ENCODE results near the gene VSTM2B.
A peak's percentile ranks its signal among the peaks of the same experiment; 100 is the strongest.

The VSTM2B gene

GRCh38 chr19:29515706-29516357 lies 10.0 kb upstream of the VSTM2B start:
- Mint-ChIP-seq H3K9me3 (peaks cover 8% of the 10 kb centered on the region), H3K36me3 (peaks cover 2% of the 10 kb centered on the region), H3K4me3 (no peak overlapping the region), H3K27ac (no peak overlapping the region), H3K27me3 (peaks cover 6% of the 10 kb centered on the region), H3K4me1 (peaks cover 2% of the 10 kb centered on the region)
- DNase-seq (ENCODE audit: low spot score in 2 of 2) (no peak), ATAC-seq (ENCODE audit: low read depth) (no peak)

- Mint-ChIP-seq H3K27ac (no peak overlapping the region), H3K4me3 (no peak overlapping the region), H3K27me3 (peaks cover 6% of the 10 kb centered on the region), H3K36me3 (peaks cover 2% of the 10 kb centered on the region), H3K9me3 (peaks cover 8% of the 10 kb centered on the region), H3K4me1 (peaks cover 2% of the 10 kb centered on the region)
- ATAC-seq (ENCODE audit: low read depth) (no peak), DNase-seq (ENCODE audit: low spot score in 2 of 2) (no peak)
These were observed 9.5 kb upstream of the VSTM2B start for GRCh38 chr19:29516358-29516725.

- no peak for ATAC-seq (ENCODE audit: low read depth)
- Mint-ChIP-seq H3K27me3 (peaks cover 6% of the 10 kb centered on the region), H3K4me3 (no peak overlapping the region), H3K36me3 (peaks cover under 1% of the 10 kb centered on the region), H3K27ac (no peak overlapping the region), H3K9me3 (peaks cover 6% of the 10 kb centered on the region), H3K4me1 (peaks cover 2% of the 10 kb centered on the region)
- DNase-seq (ENCODE audit: low spot score in 2 of 2): no peak
These were observed 8.9 kb upstream of the VSTM2B start for GRCh38 chr19:29516821-29517395.

- Mint-ChIP-seq H3K9me3 (peaks cover 5% of the 10 kb centered on the region), H3K36me3 (no peaks in the 10 kb centered on the region), H3K4me1 (peaks cover 2% of the 10 kb centered on the region), H3K4me3 (no peak overlapping the region), H3K27me3 (peaks cover 6% of the 10 kb centered on the region), H3K27ac (no peak overlapping the region)
- DNase-seq (ENCODE audit: low spot score in 2 of 2) (no peak), ATAC-seq (ENCODE audit: low read depth) (no peak)
These were observed 8.4 kb upstream of the VSTM2B start for GRCh38 chr19:29517412-29517811.

- Mint-ChIP-seq H3K4me1 (no peaks in the 10 kb centered on the region), H3K27ac (no peak overlapping the region), H3K27me3 (peaks cover 6% of the 10 kb centered on the region), H3K4me3 (no peak overlapping the region), H3K9me3 (peaks cover 3% of the 10 kb centered on the region), H3K36me3 (no peaks in the 10 kb centered on the region)
- no peak for DNase-seq (ENCODE audit: low spot score in 2 of 2)
- no peak for ATAC-seq (ENCODE audit: low read depth)
These were observed 7.8 kb upstream of the VSTM2B start for GRCh38 chr19:29517946-29518345.

GRCh38 chr19:29519146-29519545 lies 6.6 kb upstream of the VSTM2B start:
- Mint-ChIP-seq H3K9me3 (peaks cover 4% of the 10 kb centered on the region), H3K4me3 (no peak overlapping the region), H3K27ac (no peak overlapping the region), H3K4me1 (no peaks in the 10 kb centered on the region), H3K27me3 (peaks cover 11% of the 10 kb centered on the region), H3K36me3 (no peaks in the 10 kb centered on the region)
- DNase-seq (ENCODE audit: low spot score in 2 of 2) (no peak), ATAC-seq (ENCODE audit: low read depth) (no peak)

GRCh38 chr19:29519931-29520330 lies 5.9 kb upstream of the VSTM2B start:
- DNase-seq (ENCODE audit: low spot score in 2 of 2) (no peak), ATAC-seq (ENCODE audit: low read depth) (no peak)
- peaks cover 13% of the 10 kb centered on the region for H3K27me3 Mint-ChIP-seq
- H3K9me3 Mint-ChIP-seq: peaks cover 4% of the 10 kb centered on the region
- H3K27ac Mint-ChIP-seq: no peak overlapping the region
- no peaks in the 10 kb centered on the region for H3K4me1 Mint-ChIP-seq
- no peaks in the 10 kb centered on the region for H3K36me3 Mint-ChIP-seq
- no peak overlapping the region for H3K4me3 Mint-ChIP-seq

- Mint-ChIP-seq H3K4me1 (no peaks in the 10 kb centered on the region), H3K27me3 (peaks cover 13% of the 10 kb centered on the region), H3K9me3 (peaks cover 4% of the 10 kb centered on the region), H3K27ac (no peak overlapping the region), H3K36me3 (no peaks in the 10 kb centered on the region), H3K4me3 (no peak overlapping the region)
- ATAC-seq (ENCODE audit: low read depth) (no peak), DNase-seq (ENCODE audit: low spot score in 2 of 2) (no peak)
These were observed 5.4 kb upstream of the VSTM2B start for GRCh38 chr19:29520390-29520789.

GRCh38 chr19:29521291-29522075 lies 4.3 kb upstream of the VSTM2B start:
- ATAC-seq (ENCODE audit: low read depth): no peak
- H3K27me3 Mint-ChIP-seq: peaks cover 15% of the 10 kb centered on the region
- H3K9me3 Mint-ChIP-seq: peaks cover 4% of the 10 kb centered on the region
- H3K4me3 Mint-ChIP-seq: no peak overlapping the region
- H3K27ac Mint-ChIP-seq: no peak overlapping the region
- DNase-seq (ENCODE audit: low spot score in 2 of 2): no peak
- H3K4me1 Mint-ChIP-seq: no peaks in the 10 kb centered on the region
- H3K36me3 Mint-ChIP-seq: no peaks in the 10 kb centered on the region

- DNase-seq (ENCODE audit: low spot score in 2 of 2) (no peak), ATAC-seq (ENCODE audit: low read depth) (no peak)
- H3K4me3 Mint-ChIP-seq: no peak overlapping the region
- peaks cover 4% of the 10 kb centered on the region for H3K9me3 Mint-ChIP-seq
- H3K27me3 Mint-ChIP-seq: peaks cover 26% of the 10 kb centered on the region
- peaks cover 3% of the 10 kb centered on the region for H3K36me3 Mint-ChIP-seq
- peaks cover 4% of the 10 kb centered on the region for H3K4me1 Mint-ChIP-seq
- H3K27ac Mint-ChIP-seq: no peak overlapping the region
These were observed 2.2 kb upstream of the VSTM2B start for GRCh38 chr19:29523568-29523967.

- ATAC-seq (ENCODE audit: low read depth) (no peak), DNase-seq (ENCODE audit: low spot score in 2 of 2) (no peak)
- Mint-ChIP-seq H3K36me3 (peaks cover 4% of the 10 kb centered on the region), H3K4me1 (peaks cover 4% of the 10 kb centered on the region), H3K4me3 (no peak overlapping the region), H3K9me3 (peaks cover 4% of the 10 kb centered on the region), H3K27ac (no peak overlapping the region), H3K27me3 (peaks cover 29% of the 10 kb centered on the region)
These were observed 1.4 kb upstream of the VSTM2B start for GRCh38 chr19:29524201-29524911.

- peaks cover 4% of the 10 kb centered on the region for H3K9me3 Mint-ChIP-seq
- H3K4me3 Mint-ChIP-seq: peak overlapping the region; percentile 53
- H3K27me3 Mint-ChIP-seq: peaks cover 26% of the 10 kb centered on the region
- no peak overlapping the region for H3K27ac Mint-ChIP-seq
- H3K36me3 Mint-ChIP-seq: peaks cover 6% of the 10 kb centered on the region
- peaks cover 6% of the 10 kb centered on the region for H3K4me1 Mint-ChIP-seq
- no peak for ATAC-seq (ENCODE audit: low read depth)
- DNase-seq (ENCODE audit: low spot score in 2 of 2): no peak
These were observed 622 bp upstream of the VSTM2B start for GRCh38 chr19:29524912-29525831.

GRCh38 chr19:29526730-29527499 lies 1.1 kb downstream of the VSTM2B start:
- ATAC-seq (ENCODE audit: low read depth): no peak
- Mint-ChIP-seq H3K4me1 (peaks cover 6% of the 10 kb centered on the region), H3K9me3 (peaks cover 4% of the 10 kb centered on the region), H3K36me3 (peaks cover 6% of the 10 kb centered on the region), H3K27ac (no peak overlapping the region), H3K27me3 (peaks cover 28% of the 10 kb centered on the region), H3K4me3 (peak overlapping the region; percentile 37)
- DNase-seq (ENCODE audit: low spot score in 2 of 2): no peak
